Activated CD8-positive, alpha-beta memory T cell treated with anti-CD3 and anti-CD28 coated beads, Interleukin-2, amount 50 U/mL, for 1 hour (primary cell): ENCODE results near the gene AOAH.
"Not testable (repeated sequence)": the region's sequence is repeated elsewhere in the genome, so short reads cannot be mapped to it uniquely, and the experiment has no call there.

Experiments
- DNase-seq: peaks from one replicate; pipeline ENCODE4 v3.0.0-alpha.2; 2020; ENCODE audit errors: extremely low read depth

Gene AOAH

GRCh38 chr7:36736090-36736898, 12.0 kb upstream of the AOAH start:
- DNase-seq = no peak

GRCh38 chr7:36735172-36735571, 10.9 kb upstream of the AOAH start:
- no peak for DNase-seq

DNA sequence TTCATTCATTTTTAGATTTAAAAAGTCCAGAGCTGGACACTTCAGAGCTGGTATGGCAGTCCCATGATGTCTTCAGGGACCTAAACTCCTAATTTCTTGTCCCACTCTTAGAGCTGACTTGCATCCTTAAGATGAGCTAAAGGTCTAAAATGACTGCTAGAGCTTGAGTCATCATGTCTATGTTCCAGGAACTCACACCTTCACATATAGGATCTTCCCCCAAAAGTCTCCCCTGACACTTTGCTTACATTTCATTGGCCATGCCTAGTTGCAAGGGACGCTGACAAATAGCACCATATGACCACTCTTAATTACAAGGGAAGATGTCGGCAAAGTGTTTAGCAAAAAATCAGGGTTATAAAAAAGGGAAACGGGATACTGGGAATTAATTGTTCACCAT, 10.4 kb upstream of the AOAH start:
- DNase-seq = no peak

DNA sequence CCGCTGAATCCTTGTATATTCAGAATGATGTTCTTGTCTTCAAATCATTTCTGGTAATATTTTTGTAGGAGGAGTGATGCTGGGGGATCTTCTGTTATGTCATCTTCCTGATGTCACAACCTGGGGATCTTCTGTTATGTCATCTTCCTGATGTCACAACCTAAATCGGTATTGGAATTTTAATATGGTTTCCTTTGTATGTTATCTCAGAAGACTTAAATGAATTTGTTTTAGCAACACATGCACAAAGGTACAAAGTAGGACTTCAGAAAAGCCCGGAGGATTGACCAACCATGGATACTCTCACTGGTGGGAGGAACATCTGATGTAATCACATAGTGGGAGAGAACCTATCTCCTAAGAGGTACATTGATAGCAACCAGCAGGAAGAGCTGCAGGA, 9.1 kb upstream of the AOAH start:
- DNase-seq = no peak

DNA sequence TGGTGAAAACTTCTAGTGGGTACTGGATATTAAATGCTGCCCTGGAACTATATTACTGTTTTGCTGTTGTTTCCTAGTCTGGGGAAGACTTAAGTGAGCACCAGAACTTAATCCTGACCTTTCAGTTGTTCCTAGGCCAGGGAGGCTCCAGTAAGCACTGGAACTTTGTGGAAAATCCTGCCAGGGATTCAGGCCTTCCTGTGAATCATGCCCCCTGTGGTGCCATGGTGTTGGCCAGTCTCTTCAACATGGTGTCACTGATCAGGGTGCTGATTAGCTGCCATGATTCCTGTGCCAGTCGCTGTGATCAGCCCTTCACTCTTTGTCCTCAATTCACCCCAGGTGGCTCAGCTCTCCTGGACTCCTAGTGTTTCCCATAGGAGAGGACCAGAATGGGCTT, 8.5 kb upstream of the AOAH start:
- DNase-seq = no peak

GRCh38 chr7:36730046-36730445, 5.8 kb upstream of the AOAH start:
- DNase-seq = no peak

DNA sequence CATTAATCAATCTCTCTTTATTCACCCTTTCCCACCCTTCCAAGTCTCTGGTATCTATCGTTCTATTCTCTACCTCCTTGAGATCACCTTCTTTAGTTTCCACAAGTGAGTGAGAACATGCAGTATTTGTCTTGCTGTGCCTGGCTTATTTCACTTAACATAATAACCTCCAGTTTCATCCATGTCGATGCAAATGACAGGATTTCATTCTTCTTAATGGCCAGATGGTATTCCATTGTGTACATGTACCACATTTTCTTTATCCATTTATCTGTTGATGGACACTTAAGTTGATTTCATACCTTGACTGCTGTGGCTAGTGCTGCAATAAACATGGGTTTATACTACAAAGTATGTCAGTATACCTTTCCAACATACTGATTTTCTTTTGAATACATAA, 3.8 kb upstream of the AOAH start:
- no peak for DNase-seq

- no peak for DNase-seq
Observed at GRCh38 chr7:36726806-36727503, 2.7 kb upstream of the AOAH start.

DNA sequence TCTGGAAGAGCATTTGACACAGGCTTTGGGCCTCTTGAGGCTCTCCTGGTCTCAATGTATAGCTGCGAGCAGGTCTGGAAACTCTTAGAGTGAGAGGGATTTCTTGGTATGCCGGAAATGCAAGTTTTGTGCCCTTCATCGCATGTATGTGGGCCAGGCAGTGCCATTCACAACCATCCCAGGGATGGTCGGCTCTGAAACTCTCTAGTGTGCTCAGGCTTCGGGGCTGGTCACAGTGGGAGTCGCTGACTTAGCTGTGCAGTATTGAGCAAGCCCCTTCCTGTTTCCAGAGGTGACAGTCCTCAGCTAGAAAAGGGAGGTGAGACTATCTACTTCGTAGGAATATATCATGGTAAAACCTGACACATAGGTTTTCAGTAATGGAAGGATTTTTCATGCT, 2.0 kb upstream of the AOAH start:
- no peak for DNase-seq

- DNase-seq = no peak
Observed at GRCh38 chr7:36724996-36725395, 702 bp upstream of the AOAH start.

DNA sequence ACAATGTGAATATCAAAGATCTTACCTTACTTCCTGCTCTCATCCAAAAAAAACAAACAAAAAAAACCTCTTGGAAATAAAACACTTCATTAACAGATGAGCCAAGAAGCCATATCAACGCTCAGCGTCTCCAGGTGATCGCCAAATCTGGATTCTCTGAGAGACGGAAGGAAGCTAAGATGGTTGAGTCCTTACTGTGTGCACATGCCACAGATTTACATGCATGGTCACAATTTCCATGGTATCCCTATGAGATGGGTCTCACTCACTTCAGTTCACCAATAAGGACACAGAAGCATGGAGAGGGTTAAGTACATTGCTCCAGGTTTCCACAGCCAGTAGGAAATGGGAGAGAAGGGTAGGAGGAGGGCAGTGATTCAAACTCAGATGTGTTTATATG, 1.0 kb downstream of the AOAH start:
- DNase-seq = no peak

- no peak for DNase-seq
Observed at GRCh38 chr7:36719083-36719632, 5.1 kb downstream of the AOAH start.

GRCh38 chr7:36717586-36717985, 6.7 kb downstream of the AOAH start:
- no peak for DNase-seq

DNA sequence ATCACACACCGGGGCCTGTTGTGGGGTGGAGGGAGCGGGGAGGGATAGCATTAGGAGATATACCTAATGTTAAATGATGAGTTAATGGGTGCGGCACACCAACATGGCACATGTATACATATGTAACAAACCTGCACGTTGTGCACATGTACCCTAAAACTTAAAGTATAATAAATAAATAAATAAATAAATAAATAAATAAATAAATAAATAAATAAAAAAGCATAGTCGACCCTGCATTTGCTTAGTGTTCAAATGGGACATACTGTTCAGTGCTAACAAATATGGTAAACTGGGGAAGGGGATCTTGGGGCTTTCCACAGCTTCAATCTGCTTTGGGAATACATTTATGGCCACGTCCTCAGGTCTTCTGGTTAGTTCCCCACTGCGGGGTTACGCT, 7.5 kb downstream of the AOAH start:
- DNase-seq = not testable (repeated sequence)

DNA sequence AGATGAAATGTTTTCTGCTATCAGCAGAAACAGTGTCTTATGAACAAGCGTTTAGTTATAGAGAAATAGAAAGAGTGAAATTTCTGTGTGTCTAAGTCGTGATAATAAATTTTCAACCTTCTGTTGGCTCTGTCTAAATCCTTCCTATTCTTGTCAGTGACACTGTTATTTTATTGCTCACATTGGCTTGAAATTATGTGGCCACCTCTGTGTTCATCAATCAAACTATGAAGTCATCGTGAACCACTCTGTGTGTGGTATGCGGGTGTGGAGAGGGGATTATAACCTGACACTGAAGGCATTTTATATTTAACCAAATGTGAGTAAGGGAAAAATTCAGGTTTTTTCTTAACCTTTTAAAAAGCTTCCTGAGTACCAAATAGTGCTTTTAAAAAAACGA, 12.3 kb downstream of the AOAH start:
- no peak for DNase-seq

GRCh38 chr7:36711256-36711655, 13.0 kb downstream of the AOAH start:
- DNase-seq = no peak

DNA sequence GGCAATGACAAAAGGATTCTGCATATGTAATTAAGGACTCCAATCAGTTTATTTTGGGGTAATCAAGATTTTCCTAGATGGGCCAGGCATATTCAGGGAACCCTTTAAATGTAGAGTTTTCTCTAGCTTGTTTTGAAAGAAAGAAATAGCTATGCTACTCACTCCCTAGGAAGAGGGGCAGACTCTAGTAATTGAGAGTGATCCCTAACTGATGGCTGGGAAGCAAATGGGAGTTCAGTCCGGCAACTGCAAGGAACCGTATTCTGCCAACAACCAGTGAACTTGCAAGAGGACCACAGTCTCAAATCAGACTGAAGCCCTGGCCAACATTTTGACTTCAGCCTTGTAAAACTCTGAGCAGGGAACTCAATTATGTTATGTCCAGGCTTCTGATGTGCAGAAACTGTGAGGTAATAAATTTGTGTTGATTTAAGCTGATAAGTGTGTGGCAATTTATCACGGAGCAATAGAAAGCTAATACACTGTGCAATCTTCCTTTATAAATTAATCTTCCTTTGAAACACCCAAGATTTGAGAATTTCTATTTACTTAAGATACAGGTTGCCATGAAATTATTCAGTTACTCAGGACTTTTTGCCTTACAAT, 14.0 kb downstream of the AOAH start:
- no peak for DNase-seq

DNA sequence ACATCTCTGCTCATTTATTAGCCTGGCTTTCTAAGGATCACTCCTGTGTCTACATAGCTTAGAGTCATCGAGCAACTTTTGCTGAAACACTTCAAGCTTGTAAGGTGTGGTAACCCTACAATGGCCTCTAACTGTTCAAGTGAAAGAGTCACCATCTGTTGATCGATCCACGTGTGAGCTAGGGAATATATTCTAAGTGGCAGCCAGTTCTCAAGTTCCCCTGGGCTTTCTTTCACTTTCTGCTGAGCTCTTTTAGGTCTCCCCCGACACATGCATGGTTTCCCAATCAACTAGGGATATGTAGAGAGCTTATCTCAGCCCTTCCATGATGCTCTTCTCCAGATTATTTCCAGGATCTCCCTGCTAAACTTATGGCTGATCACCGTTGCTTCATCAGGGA, 15.5 kb downstream of the AOAH start:
- no peak for DNase-seq

DNA sequence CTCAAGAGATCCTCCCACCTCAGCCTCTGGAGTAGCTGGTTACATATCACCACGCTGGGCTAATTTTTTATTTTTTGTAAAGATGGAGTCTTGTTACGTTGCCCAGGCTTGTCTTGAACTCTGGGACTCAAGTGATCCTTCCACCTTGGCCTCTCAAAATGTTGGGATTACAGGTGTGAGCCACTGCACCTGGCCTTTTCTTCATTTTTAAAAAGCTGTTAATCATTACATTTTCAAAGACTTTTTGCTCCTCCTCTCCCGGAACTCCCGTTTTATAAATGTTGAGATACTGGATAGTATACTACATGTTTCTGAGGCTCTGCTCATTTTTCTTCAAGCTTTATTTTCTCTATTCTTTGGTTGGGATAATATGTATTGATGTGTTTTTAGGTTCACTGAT, 16.4 kb downstream of the AOAH start:
- DNase-seq = no peak

GRCh38 chr7:36707465-36707864, 16.8 kb downstream of the AOAH start:
- DNase-seq = no peak

- DNase-seq = not testable (repeated sequence)
Observed at GRCh38 chr7:36703860-36704259, 20.4 kb downstream of the AOAH start.

GRCh38 chr7:36692456-36692855, 31.8 kb downstream of the AOAH start:
- no peak for DNase-seq

DNA sequence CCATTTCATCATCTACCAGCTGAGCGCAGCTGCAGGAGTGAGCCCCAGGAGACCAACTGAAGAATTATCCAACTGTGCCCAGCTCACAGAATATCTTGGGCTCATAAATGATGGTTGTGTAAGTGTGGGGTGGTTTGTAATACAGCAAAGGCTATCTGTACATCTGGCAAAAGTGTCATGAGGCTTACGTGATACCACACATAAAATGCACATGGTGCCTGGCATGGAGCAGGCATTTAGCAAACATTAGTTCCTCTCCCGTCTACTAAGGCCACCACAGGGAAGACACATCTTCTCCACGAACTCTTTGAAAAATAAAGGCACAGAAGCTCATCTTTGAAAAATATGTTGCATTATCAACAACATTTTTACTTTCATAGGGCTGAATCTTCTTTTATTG, 32.3 kb downstream of the AOAH start:
- no peak for DNase-seq
